Ishikawa (cell line): ENCODE results near the gene FAAP20.

Experiments
- CEBPB ChIP-seq: IDR thresholded peaks from 2 replicates; pipeline ENCODE4 v1.6.1; 2012
- CREB1 ChIP-seq: IDR thresholded peaks from 2 replicates; pipeline ENCODE4 v1.6.1; 2012; ENCODE audit warnings: low read depth
- EGR1 ChIP-seq: IDR thresholded peaks from 2 replicates; pipeline ENCODE4 v1.6.1; 2012
- EP300 ChIP-seq: IDR thresholded peaks from 2 replicates; pipeline ENCODE4 v1.6.1; 2012; ENCODE audit warnings: borderline replicate concordance
- FOXM1 ChIP-seq: IDR thresholded peaks from 2 replicates; pipeline ENCODE4 v1.6.1; 2012; ENCODE audit warnings: low read depth, borderline replicate concordance
- NFIC ChIP-seq: IDR thresholded peaks from 2 replicates; pipeline ENCODE4 v1.6.1; 2012
- RAD21 ChIP-seq: IDR thresholded peaks from 2 replicates; pipeline ENCODE4 v1.6.1; 2012; ENCODE audit warnings: low read depth
- TAF1 ChIP-seq: IDR thresholded peaks from 2 replicates; pipeline ENCODE4 v1.6.1; 2012; ENCODE audit warnings: low read depth, mild to moderate bottlenecking
- TCF12 ChIP-seq: IDR thresholded peaks from 2 replicates; pipeline ENCODE4 v1.6.1; 2012; ENCODE audit warnings: low read depth
- TEAD4 ChIP-seq: IDR thresholded peaks from 2 replicates; pipeline ENCODE4 v1.6.1; 2012
- YY1 ChIP-seq: IDR thresholded peaks from 2 replicates; pipeline ENCODE4 v1.6.1; 2012; ENCODE audit warnings: low read depth
- ZBTB7A ChIP-seq: IDR thresholded peaks from 2 replicates; pipeline ENCODE4 v1.6.1; 2012; ENCODE audit warnings: low read depth
- TF ChIP-seq, protein P1 (sequence below): IDR thresholded peaks from 2 replicates; pipeline ENCODE4 v1.6.1; 2012
- TF ChIP-seq, protein P2 (sequence below): IDR thresholded peaks from 2 replicates; pipeline ENCODE4 v1.6.1; 2012; ENCODE audit warnings: low read depth, mild to moderate bottlenecking
- TF ChIP-seq, protein P3 (sequence below): IDR thresholded peaks from 2 replicates; pipeline ENCODE4 v1.6.1; 2012

FAAP20 gene

DNA sequence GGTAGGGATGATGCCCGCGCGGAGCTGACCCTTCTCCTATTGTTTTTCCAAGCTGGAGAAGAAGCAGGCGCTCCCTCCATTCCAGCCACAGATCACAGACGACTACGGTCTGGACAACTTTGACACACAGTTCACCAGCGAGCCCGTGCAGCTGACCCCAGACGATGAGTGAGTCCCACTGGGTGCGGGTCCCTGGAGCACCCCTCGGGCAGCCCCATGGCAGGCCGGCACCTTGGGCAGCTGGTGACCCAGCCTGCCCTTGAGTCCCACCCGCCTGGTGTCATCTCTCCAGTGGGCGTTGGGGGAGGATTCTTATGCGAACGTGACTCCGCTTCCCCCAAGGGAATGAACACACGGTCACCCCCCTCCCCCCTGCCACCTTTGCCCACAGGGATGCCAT is 10.0 kb downstream of the FAAP20 start:
- no peak for TF ChIP-seq YY1
- TF ChIP-seq CEBPB: no peak
- no peak for TF ChIP-seq ZBTB7A
- no peak for TF ChIP-seq TCF12
- TF ChIP-seq, protein P1, sequence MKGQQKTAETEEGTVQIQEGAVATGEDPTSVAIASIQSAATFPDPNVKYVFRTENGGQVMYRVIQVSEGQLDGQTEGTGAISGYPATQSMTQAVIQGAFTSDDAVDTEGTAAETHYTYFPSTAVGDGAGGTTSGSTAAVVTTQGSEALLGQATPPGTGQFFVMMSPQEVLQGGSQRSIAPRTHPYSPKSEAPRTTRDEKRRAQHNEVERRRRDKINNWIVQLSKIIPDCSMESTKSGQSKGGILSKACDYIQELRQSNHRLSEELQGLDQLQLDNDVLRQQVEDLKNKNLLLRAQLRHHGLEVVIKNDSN: no peak
- no peak for TF ChIP-seq TEAD4
- TF ChIP-seq CREB1: no peak
- no peak for TF ChIP-seq RAD21
- no peak for TF ChIP-seq EGR1
- TF ChIP-seq TAF1: no peak
- TF ChIP-seq, protein P2, sequence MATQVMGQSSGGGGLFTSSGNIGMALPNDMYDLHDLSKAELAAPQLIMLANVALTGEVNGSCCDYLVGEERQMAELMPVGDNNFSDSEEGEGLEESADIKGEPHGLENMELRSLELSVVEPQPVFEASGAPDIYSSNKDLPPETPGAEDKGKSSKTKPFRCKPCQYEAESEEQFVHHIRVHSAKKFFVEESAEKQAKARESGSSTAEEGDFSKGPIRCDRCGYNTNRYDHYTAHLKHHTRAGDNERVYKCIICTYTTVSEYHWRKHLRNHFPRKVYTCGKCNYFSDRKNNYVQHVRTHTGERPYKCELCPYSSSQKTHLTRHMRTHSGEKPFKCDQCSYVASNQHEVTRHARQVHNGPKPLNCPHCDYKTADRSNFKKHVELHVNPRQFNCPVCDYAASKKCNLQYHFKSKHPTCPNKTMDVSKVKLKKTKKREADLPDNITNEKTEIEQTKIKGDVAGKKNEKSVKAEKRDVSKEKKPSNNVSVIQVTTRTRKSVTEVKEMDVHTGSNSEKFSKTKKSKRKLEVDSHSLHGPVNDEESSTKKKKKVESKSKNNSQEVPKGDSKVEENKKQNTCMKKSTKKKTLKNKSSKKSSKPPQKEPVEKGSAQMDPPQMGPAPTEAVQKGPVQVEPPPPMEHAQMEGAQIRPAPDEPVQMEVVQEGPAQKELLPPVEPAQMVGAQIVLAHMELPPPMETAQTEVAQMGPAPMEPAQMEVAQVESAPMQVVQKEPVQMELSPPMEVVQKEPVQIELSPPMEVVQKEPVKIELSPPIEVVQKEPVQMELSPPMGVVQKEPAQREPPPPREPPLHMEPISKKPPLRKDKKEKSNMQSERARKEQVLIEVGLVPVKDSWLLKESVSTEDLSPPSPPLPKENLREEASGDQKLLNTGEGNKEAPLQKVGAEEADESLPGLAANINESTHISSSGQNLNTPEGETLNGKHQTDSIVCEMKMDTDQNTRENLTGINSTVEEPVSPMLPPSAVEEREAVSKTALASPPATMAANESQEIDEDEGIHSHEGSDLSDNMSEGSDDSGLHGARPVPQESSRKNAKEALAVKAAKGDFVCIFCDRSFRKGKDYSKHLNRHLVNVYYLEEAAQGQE: no peak
- TF ChIP-seq NFIC: no peak
- no peak for TF ChIP-seq EP300
- TF ChIP-seq, protein P3, sequence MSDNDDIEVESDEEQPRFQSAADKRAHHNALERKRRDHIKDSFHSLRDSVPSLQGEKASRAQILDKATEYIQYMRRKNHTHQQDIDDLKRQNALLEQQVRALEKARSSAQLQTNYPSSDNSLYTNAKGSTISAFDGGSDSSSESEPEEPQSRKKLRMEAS: no peak
- TF ChIP-seq FOXM1: no peak

DNA sequence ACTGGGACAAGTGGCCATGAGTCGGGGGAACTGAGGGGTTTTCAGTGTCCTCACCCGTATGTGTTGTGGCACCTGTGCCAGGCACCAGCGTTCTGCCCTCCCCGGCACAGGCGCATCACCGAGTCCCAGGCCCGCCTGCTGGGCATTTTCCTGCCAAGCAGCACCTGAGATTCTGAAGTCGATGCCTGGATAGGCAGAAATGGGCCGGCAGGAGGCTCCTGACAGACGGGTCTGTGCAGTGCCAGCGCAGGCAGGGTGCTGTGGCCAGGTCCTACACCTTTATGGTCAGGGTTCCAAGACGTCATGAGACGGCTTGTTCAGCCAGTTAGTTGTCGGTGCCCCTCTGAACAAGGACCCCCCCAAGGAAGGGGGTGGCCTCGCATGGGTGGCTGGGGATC is 10.6 kb downstream of the FAAP20 start:
- TF ChIP-seq TCF12 (no peak), TAF1 (no peak), NFIC (no peak), EP300 (no peak), FOXM1 (no peak)
- TF ChIP-seq, protein P3: no peak
- TF ChIP-seq, protein P1: no peak

DNA sequence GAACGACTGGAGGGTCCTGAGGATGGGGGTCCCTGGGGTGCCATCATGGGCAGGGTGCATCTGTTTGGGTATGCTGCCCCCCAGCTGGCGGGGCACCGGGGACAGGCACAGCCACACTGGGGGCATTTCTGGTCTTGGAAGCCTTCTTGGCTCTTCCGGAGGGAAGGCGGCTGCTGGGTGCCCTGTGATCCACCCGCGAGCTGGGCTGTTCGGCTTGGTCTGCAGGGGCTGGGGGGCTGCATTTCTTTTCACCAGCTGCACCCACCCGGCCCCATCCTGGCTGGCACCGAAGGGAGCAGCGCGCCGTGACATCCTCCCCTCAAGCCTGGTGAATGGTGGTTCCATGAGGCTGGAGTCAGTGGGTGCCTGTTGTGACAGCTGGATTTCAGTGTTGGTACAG is 12.2 kb downstream of the FAAP20 start:
- TF ChIP-seq YY1: no peak
- TF ChIP-seq, protein P1: no peak
- TF ChIP-seq TCF12: no peak
- TF ChIP-seq, protein P2: no peak
- no peak for TF ChIP-seq NFIC
- TF ChIP-seq EP300: no peak
- TF ChIP-seq, protein P3: no peak
- TF ChIP-seq EGR1: no peak
- no peak for TF ChIP-seq TEAD4
- no peak for TF ChIP-seq CREB1
- no peak for TF ChIP-seq CEBPB
- TF ChIP-seq ZBTB7A: no peak
- no peak for TF ChIP-seq RAD21
- TF ChIP-seq FOXM1: no peak
- TF ChIP-seq TAF1: no peak

DNA sequence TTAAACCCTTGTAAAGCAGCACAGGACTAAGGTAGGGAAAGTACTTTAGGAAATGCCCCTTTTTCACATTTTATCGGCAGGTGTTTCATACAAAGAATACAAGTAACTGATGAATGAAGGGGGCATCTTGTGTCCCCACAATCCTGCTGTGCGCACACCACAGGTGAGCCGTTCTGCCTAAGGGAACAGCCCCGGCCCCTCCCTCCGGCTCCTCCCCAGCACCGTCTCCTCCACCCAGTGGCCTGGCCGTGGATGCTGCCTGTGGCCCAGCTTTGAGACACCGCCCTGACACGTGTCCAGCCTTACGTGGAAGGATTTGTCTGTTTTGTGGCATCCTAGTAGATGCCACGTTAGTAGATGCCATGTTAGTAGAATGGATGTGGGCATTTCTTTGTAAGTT is 12.8 kb downstream of the FAAP20 start:
- TF ChIP-seq EP300 (no peak), FOXM1 (no peak), TAF1 (no peak), EGR1 (no peak), TCF12 (no peak), TEAD4 (no peak), RAD21 (no peak), CEBPB (no peak), NFIC (no peak), CREB1 (no peak)
- TF ChIP-seq, protein P3: no peak
- TF ChIP-seq, protein P2: no peak
